GM06990 (cell line): Measurements from ENCODE around the gene ZBED1.
"Not testable (repeated sequence)": the region's sequence is repeated elsewhere in the genome, so short reads cannot be mapped to it uniquely, and the experiment has no call there.

ENCODE experiments used
- DNase-seq: peaks from one replicate; pipeline ENCODE4 v3.0.0-alpha.2; 2011; ENCODE audit not compliant: insufficient read length; ENCODE audit errors: extremely low read depth
- H3K27me3 ChIP-seq: replicated peaks from 2 replicates; pipeline ENCODE4 v1.6.0; 2011; ENCODE audit warnings: low read length; ENCODE audit not compliant: control insufficient read depth, insufficient read depth
- H3K36me3 ChIP-seq: 2 replicates; pipeline ENCODE4 v1.5.1; 2011; ENCODE audit warnings: low read length; ENCODE audit not compliant: control insufficient read depth, insufficient read depth
- H3K4me3 ChIP-seq: replicated peaks from 2 replicates; pipeline ENCODE4 v1.5.1; 2011; ENCODE audit warnings: low read depth, mild to moderate bottlenecking, control low read depth, low read length
- TF ChIP-seq, protein P1 (sequence below): IDR thresholded peaks from 2 replicates; pipeline ENCODE4 v1.5.1; 2011; ENCODE audit warnings: low read length, control low read depth, mild to moderate bottlenecking, inconsistent platforms; ENCODE audit not compliant: insufficient read depth, poor library complexity, severe bottlenecking

The ZBED1 gene

DNA sequence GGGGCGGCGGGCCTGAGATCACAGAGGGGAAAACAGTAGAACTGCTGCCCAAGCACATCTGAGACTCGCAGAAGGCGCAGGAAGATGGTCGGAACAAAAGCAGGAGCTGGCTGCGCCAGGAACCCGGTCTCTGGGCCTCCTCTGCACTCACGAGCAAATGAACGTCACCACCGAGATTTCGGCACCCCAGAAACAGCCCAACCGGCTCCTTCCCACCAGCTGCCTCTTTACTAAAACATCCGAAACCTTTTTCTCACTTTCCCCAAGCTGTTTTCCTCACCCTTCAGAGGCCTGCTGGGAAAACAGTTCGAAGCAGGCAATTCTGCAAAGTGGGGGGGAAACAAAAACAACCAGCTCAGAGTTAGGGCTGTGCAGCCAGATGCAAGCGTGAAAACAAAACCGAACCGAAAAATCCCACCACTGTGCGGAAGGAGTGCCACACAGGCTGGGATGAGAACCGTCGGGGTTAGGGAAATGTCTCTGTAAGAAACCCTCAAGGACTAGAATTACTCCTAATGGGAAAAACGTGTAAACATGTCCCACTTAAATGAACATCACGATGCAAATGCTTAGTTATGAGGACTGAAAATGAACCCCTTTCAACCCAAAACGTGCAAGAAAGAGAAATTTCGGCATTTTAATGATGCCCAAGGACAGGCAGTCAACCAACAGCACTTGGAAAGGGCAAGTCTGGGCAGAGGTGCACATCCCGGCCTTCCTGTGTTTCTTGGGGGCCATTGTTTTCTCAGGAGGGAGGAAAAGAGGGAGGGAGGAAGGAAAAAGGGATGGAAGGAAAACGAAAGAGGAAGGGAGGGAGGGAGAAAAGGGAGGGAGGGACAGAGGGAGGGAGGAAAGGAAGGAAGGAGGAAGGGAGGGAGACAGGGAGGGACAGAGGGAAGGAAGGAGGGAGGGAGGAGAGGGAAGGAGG lies 15.8 kb downstream of the ZBED1 start:
- DNase-seq, result no peak
- H3K36me3 ChIP-seq, result peaks cover 28% of the 10 kb centered on the region
- no peaks in the 10 kb centered on the region for H3K27me3 ChIP-seq
- TF ChIP-seq, protein P1, sequence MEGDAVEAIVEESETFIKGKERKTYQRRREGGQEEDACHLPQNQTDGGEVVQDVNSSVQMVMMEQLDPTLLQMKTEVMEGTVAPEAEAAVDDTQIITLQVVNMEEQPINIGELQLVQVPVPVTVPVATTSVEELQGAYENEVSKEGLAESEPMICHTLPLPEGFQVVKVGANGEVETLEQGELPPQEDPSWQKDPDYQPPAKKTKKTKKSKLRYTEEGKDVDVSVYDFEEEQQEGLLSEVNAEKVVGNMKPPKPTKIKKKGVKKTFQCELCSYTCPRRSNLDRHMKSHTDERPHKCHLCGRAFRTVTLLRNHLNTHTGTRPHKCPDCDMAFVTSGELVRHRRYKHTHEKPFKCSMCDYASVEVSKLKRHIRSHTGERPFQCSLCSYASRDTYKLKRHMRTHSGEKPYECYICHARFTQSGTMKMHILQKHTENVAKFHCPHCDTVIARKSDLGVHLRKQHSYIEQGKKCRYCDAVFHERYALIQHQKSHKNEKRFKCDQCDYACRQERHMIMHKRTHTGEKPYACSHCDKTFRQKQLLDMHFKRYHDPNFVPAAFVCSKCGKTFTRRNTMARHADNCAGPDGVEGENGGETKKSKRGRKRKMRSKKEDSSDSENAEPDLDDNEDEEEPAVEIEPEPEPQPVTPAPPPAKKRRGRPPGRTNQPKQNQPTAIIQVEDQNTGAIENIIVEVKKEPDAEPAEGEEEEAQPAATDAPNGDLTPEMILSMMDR, result no peak
- no peak overlapping the region for H3K4me3 ChIP-seq

DNA sequence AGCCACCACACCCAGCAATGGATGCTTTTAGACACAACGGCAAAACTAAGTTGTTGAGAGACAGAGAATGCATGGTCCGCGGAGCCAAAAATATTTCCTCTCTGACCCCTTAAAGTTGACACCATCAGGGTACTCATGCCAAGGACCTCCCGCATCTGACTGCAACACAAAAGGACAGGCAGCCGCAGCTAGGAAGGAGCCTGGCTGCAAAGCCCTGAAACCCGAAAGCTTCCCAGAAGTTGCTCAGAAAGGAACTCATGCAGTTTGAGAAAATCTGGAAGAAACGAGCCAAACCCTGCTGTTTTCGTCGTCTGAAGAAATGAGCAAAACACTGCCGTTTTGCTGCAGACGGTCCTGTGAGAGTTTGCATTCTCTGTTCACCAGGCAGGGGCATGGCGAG lies 16.5 kb downstream of the ZBED1 start:
- H3K36me3 ChIP-seq, result peaks cover 23% of the 10 kb centered on the region
- DNase-seq, result no peak
- no peaks in the 10 kb centered on the region for H3K27me3 ChIP-seq
- TF ChIP-seq, protein P1, result no peak
- H3K4me3 ChIP-seq, result no peak overlapping the region

DNA sequence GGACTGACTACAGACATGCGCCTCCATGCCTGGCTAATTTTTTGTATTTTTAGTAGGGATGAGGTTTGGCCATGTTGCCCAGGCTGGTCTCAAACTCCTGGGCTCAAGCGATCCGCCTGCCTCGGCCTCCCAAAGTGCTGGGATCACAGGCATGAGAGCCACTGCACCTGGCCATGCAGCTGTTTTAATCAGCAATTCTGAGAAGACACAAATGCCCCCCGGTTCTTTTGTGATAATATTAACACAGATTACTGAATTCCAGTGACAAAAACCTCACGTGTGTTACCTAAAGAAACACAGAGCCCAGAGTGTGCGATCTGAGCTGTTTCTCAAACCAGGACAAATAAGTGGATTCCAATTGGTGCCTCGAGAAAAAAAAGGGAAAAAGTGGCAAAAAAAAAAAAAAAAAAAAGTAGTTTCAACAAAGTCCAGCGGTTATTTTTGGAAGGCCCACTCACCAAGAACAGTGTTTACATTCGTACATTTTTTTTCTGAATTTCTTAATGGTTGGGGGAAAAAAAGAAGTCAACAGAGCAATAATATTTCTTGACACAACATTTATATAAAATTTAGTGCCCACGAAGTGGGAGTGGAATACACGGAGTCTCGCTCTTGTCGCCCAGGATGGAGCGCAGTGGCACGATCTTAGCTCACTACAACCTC lies 17.2 kb downstream of the ZBED1 start:
- no peak overlapping the region for H3K4me3 ChIP-seq
- no peak for DNase-seq
- peaks cover 16% of the 10 kb centered on the region for H3K36me3 ChIP-seq
- TF ChIP-seq, protein P1, result no peak
- no peaks in the 10 kb centered on the region for H3K27me3 ChIP-seq

DNA sequence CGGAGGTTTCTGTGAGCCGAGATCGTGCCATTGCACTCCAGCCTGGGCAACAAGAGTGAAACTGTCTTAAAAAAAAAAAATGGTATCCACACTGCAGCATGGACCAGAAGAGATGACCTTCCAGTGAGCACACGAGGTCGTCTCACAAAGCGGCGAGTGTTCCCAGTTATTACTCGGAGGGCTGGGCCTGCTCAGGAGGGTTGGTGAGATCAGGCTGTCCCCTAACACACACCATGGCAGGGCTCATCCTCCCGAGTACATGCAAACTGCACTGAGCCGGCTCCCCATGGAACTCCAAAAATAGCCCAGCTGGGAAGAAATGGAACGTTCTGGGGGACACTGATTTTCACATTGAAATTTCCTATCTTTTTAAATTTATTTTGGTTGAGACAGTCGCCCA lies 19.2 kb downstream of the ZBED1 start:
- not testable (repeated sequence) for H3K36me3 ChIP-seq, DNase-seq, H3K27me3 ChIP-seq, H3K4me3 ChIP-seq

DNA sequence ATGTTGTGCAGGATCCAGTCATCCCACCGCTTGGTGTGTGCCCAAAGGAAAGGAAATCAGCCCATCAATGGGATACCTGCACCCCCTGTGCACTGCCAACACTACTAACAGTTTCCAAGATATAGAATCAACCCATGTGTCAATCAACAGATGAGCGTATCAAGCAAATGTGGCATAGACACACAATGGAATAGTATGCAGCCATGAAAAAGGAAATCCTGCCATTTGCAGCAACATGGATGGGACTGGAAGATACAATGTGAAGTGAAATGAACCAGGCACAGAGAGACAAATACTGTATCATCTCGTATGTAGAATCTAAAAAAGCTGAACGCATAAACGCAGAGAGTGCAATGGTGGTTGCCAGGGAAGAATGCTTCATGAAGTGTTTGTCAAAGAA lies 20.8 kb downstream of the ZBED1 start:
- not testable (repeated sequence) for H3K27me3 ChIP-seq, DNase-seq, H3K4me3 ChIP-seq, H3K36me3 ChIP-seq

DNA sequence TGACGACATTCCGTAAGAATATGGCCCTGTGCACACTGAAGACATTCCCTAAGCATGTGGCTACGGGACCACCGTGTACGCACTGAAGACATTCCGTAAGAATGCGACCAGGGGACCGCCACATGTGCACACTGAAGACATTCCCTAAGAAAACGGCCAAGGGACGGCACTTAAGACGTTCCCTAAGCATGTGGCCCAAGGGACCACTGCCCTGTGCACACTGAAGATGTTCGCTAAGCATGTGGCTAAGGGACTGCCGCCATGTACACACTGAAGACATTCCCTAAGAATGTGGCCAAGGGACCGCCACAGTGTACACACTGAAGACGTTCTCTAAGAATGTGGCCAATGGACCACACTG lies 21.4 kb downstream of the ZBED1 start:
- H3K4me3 ChIP-seq, result no peak overlapping the region
- H3K27me3 ChIP-seq, result no peaks in the 10 kb centered on the region
- no peak for DNase-seq
- TF ChIP-seq, protein P1, result no peak
- no peaks in the 10 kb centered on the region; the same call in 1 of the 2 replicates for H3K36me3 ChIP-seq
